NCI-H1048 (cell line): Measurements from ENCODE around the gene MIB1.

Source experiments
- DNase-seq: peaks from one replicate; lab custom pipeline; 2025; lab: John Stamatoyannopoulos, UW

MIB1 gene

DNA sequence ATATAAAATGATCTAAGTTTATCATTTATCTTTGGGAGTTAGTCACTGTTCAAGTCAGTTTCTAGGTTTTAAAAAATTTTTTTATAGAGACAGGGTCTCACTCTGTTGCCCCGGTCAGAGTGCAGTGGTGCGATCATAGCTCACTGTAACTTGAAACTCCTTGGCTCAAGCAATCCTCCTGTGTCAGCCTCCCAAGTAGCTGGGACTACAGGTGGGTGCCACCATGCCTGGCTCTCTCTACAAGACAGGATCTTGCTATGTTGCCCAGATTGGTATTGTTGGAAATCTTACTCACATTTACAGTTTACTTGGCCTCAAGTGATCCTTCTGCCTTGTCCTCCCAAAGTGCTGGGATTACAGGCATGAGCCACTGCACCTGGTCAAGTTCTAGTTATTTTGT lies 74.5 kb downstream of the MIB1 start:
- no peak for DNase-seq

DNA sequence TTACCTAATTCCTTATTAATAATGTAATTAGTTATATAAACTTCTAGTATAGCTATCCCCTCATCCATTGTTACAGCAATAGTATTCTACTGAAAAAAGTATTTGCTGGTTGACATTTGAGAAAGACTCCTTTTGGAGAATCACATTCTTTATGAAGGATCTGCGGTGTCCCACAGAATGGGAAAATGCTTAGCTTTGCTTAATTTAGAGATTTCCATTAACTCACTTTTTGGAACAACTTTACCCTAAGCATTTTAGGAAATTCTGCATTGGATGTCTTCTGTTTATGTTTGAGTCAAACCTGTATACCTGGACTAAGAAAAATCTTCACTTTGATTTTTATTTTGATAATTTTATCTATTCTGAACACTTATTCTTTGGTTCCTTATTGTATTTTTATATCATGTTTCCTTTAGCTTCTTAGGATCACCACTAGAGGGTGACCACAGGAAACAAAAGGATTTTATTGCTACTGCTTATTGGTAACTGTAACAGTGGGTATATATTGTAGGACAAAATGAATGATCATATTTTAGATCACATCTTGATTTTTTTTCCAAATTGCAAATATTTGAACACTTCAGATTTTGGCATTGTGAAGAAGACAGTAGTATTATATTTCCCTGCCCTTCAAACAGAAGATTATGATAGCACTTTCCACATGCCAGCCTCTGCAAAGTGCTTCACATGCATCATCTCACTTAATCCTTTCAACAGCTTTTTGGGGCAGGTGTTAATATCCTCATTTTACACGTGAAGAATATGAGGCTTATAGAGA lies 79.6 kb downstream of the MIB1 start:
- DNase-seq, result no peak

DNA sequence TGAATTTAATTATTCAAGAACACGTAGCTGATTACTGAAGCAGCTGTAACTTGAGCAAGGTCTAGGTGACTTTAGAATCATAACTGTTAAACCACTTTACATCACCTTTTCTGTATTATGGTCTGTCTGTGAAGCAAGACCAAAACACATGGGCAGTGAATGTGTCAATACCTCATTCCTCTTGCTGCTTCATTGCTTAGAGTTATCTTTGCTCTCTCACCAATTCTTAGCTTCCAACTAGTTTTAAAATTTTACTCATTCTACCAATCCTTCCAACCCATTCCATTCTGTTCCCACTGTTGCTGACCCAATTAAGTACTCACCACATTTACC lies 80.2 kb downstream of the MIB1 start:
- DNase-seq, result no peak

DNA sequence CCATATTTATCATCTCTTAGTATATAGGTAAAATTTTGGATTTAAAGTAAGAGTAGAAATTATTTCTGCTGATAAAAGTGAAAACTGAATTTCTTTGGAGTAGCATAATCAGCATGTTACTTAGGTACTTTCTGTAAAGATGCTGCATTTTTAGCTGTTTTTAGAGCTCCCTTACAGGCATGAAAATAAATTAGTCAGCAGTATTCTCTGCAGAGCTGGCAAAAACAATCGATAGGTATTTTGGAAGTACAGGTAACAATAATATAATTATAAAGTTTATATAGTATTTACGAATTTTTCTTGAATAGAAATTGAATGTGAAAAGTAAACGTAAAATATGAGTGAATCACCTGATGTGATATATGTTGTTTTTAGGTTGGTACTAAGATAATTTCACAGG lies 83.3 kb downstream of the MIB1 start:
- DNase-seq, result no peak

DNA sequence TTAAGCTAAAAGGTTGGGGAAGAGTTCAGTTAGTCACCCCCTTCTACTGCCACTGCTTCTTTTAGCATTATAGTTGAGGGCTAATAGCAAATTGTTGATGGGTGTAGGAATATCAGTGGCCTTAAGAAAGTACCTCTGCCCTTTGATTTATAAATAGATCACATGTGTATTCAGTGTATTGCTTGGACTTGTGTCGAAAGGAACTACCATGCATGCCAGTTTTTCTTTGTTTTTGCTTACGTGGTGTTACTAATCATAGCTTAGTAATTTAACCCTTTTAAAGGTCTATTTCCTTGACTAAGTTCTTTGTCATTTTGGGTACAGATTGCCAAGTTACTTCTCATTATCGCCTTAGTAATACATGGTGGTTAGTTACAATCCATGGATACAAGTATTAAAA lies 85.6 kb downstream of the MIB1 start:
- no peak for DNase-seq

DNA sequence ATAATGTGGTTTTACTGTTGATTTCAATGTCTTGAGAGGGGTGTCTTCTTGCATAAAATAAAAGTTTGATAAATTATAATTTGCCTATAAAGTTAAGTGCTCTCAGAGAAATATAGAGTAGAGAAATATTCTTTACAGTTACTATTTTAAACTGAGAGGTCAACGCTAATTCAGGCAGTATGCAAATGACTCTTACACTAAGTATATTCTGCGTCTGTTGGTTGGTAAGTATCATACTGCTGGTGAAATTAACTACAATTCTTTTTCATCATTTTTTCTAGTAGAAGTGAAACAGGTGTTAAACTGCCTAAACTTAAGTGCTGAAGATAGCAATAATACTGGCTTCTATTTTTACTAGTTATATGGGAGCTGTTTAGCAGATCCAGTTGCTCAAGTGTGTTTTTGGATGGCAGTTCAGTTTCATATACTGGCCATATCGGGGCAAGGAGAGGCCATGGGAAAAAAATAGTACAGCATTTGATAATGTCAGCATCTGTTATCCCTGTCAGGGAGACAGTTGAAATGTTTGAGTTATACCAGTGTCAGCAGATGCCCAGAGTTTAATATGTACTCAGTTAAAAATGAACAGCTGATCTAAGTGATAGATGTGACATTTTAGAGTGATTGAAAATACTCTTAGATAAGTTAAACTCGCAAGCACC lies 86.2 kb downstream of the MIB1 start:
- no peak for DNase-seq

DNA sequence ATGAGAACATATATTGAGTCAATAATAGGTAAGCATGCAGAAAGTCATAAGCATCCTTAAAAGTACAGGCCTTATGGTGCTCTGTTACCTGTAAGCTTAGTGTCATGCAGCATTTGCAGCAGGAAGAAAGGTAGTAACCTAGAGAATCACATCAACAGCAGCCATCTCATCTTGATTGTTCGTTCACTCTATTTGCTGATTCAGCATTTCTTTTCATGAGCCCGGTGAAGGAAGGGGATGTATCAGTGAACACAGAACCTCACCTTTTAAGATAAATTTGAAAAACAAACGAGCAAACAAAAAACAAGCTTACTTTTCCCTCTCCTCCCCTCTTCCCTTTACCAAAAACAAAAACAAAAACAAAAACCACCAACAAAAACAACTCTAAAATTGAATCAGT lies 89.9 kb downstream of the MIB1 start:
- DNase-seq, result no peak

DNA sequence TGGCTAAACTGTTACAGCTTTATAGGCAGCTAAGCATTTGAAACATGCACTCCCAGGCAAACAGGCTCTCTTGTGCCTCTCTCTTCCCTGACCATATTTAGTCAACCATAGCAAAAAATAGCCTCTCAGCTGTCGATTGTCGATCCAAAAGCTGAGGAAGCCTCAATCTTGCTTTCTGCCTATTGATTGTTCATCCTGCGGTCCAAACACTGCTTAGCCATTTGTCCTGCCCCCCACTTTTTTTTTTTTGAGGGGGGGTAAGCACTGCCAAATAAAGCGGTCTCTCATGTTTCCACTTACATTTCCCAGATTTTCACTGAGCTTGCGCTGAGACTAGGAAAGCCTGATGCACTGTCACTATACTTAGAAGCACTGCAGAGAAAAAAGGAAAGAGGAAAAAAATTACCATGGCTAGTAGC lies 90.8 kb downstream of the MIB1 start:
- DNase-seq, result no peak

DNA sequence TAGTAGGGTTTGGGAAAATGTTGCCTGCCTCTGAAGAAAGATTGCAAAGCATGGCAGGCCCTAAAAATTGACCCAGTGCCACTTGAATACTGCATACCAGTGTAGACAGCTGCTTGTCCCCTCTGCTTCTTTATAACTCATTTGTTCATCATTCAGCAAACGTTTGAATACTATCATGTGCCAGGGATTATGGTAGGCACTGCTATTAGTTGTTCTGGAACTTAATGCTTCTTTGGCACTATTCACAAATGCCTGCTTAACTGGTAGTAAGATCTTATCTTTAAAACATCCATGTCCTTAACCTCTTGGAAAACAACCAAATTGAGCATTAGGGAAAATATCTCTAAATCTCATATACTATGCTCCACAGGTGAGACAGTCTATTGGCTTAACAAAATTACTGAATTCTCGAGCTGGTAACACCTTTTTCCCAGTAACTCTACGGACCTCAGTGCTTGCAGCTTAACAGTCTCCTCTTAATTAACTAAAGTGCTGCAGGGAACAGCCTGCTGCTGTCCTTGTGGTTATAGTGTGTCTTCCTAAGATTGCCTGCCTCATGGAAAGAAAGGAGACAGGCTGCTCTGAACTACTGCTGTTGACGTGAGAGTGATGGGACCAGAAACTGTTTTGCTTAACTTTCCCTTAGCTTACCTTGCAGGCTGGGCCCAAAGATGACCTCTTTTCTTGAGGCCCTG lies 93.2 kb downstream of the MIB1 start:
- no peak for DNase-seq

DNA sequence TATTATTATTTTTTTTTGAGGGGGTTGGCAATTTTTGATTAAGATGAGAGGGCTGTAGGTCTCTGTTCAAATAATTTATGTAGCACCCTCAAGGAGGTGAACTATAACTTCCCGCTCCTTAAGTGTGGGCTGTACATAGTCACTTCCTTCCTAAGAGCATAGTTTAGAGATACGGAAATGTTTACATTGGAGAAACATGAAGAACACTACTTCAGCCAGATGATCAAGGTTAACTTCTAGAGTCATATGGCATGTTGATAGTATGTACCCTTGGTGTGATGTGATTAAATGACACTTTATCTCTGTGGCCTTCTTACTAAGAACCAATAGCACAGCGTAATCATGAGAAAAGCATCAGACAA lies 93.7 kb downstream of the MIB1 start:
- no peak for DNase-seq

DNA sequence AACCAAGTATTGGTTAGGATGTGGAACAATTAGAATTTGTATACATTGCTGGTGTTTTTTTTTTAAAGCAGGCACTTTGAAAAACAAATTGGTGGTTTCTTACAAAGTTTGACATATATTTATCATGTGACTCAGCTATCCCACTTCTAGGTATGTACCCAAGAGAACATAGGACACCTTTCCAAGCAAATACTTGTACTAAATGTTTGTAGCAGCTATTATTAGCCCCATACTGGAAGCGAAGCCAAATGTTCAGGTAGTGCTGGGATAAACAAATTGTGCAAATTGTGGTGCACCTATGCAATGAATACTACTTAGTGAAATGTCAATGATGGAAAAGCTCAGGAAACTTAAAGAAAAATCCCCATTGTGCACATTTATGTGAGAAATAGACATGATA lies 101.0 kb downstream of the MIB1 start:
- no peak for DNase-seq

DNA sequence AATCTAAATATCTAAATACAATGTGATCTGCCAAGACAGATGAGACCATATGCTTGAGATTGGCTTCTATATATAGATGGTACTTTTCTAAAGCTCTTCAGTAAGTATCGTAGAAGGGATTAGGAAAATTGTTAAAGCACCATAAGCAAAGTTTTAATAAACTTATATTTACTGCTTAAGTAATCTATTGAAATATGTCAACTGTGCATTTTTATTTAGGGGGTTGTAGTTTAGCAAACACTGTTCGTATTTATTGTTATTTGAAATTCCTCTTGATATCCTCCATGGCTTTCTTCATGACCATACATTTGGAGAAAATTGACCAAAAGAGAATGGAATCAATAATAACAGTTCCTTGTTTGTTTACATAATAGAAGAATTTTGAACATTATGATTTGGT lies 102.7 kb downstream of the MIB1 start:
- DNase-seq, result no peak

DNA sequence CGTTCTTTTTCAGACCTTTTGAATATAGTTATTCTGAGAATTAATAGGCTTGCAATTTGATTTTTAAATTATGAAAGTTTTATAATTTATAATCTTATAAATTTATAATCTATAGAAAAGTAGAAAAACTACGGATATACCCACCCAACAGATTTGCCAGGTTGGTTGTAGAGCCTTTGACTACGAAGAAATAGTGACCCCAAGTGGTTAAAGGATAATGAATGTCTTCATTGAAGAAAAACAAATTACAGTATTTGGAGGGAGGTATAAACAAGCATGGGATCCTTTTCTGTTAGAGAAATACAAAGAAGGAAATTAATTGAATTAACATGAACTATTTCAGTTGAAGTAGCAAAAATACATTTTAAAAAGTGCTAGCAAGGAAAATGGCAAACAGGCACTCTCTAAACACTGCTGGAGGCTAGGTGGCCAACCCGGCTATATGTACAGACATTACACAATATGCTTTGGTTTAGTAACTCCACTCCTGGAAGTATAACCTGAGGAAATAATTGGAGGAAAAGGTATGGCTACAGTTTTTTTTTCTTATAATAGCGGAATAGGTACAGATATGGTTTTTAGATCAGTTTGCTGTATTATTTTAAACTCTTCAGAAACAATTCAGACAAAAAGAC lies 110.9 kb downstream of the MIB1 start:
- DNase-seq, result no peak

DNA sequence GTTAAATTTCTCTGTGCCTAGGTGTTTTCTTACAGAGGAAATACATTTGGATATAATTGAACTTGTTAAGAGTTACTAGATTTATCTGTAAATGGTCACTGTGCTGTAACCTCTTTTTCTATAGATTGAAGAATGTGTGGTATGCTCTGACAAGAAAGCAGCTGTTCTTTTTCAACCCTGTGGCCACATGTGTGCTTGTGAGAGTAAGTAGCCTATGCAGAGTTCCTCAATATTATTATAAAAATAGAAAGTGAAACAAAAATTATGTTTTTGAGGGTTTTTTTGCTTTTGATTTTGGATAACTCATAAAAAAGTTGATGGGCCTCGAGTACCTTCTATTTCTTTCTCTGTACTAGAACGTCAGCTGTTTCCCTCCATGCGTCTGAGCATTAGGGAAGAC lies 112.4 kb downstream of the MIB1 start:
- no peak for DNase-seq

DNA sequence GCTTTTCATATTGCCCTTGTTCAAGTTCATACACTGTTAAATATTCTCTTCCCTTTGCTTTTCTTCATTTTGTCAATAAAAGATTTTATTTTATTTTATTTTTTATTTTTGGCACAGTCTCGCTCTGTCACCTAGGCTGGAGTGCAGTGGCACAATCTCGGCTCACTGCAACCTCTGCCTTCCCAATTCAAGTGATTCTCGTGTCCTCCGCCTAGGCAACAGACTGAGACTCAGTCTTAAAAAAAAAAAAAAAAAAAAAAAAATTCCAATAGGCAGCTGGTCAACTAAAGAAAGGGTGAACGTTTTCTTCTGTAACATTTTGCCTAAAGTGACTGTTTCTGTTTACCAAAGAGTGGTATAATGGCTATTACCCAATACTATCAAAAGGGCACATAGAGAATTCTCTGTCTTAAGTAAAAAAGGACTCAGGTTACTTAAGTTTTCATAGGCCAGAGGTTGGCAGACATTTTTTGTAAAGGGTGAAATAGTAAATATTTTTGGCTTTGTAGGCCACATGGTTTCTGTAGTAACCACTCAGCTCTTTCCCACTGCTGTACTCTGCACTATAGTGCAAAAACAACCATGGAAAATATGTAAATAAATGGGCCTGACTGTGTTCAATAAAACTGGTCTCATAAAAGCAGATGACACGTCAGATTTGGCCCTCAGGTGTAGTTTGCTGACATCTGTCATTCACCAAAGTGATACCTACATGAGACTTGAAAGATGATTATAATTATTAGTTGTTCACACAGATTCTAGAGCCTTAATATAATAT lies 113.4 kb downstream of the MIB1 start:
- DNase-seq, result no peak

DNA sequence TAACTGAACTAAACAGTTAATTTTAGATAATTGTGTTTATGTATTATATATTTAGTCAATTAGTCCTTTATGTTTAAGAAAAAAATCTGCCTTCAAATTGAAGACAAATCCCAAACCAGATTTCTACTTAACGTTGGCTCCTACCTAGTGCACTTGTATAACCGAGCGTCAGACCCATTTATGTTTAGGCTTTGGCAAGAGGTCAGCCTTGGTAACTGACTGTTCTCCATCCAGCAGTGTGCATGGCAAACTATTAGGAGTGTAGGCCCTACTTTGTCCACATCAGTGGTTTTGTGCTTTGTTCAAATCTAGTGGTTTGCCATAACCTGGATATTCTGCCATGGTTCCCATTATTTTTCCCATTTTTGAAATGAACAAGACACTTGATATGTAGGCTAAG lies 114.8 kb downstream of the MIB1 start:
- DNase-seq, result no peak

DNA sequence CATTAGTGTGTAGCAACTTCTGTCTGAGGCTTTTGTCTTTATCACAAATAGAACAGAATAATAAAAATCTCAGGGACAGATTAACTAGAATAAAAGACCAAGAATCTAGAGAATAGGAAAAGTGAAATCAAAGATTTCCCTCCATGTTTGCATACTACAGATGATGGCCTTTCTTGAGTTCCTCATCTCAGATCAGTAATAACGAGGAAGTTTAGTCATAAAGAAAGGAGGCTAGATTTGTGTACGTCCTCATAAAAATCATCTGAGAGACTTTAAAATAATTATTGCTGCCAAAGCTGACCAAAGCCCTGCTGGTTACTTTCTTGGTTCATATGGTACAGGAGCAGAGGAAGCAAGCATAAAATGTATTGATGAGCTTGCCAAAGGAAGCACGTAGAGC lies 117.3 kb downstream of the MIB1 start:
- DNase-seq, result no peak

DNA sequence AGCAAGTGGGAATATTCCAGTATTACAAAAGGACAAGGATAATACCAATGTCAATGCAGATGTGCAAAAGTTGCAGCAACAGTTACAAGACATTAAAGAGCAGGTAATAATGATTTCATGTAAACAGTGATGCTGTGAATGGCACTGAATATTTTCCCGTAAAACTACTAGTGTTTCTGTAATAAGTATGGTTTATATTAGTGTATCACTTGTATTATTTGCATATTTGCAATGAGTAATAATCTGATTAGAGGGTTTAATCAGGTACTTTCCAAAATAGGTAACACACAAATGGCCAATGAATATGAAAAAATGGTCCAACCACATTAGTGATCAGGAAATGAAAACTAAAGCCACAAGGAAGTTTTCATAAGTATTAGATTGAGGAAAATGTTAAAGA lies 118.0 kb downstream of the MIB1 start:
- DNase-seq, result no peak

DNA sequence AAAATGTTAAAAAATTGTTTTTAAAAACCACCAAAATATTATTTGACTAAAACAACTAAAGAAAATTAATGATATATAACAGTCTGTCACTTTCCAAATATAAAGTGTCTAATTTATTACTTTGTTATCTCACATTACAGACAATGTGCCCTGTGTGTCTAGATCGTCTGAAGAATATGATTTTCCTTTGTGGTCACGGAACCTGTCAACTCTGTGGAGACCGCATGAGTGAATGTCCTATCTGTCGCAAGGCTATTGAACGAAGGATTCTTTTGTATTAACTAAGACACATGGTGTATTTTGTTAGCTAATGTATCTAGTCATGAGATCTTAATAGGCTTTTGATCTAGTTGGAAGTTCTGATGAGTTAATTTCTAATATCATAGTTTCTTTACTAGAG lies 123.8 kb downstream of the MIB1 start:
- DNase-seq, result no peak

DNA sequence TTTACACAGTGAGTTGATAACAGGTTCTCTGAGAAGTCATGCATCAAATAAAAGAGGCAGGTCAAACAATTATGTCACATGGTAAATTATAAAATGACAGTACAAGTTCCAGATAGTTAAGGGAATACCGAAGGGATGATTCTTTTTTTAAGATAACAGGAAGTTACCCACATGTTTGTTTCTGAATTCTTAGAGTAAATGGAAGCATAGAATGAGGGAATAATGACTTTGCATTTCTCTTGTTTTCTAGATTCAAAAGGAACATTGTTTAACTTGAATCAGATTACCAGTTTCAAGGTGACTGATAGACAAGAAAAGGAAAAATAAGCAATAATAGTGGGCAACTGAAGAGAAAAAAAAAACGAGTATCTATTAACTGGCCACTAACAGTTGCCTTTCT lies 124.5 kb downstream of the MIB1 start:
- DNase-seq, result no peak

DNA sequence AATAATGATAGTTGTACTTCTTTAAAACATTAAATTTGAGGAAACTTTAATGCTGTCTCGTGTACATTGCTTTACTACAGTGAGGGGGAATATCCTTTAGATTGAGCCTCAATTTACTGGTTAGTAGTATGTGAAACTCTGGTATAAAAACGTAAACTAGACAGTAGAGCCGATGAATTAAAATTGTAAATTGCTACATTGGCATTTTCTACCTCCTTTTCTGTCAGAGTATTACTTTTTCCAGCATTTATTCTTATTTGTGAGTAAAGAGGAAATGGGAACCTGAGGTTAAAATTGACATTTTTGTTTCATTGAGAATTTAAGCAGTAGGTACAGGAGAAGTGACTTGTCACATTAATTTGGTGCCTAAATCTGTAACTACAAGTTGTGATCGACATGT lies 128.2 kb downstream of the MIB1 start:
- no peak for DNase-seq

DNA sequence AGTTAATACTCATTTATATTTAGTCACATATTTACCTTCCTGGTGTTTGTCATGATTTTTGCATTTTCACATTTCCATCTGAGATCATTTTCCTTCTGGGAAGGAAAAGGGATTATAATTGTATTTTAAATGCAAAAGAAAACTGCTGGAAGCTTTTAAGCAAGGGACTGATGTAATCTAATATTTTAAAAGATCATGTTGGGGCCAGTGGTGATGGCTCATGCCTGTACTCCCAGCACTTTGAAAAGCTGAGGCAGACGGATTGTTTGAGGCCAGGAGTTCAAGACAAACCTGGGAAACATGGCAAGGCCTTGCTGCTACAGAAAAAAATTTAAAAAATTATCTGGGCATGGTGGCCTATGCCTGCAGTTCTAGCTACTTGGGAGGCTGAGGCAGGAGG lies 149.0 kb downstream of the MIB1 start:
- DNase-seq, result no peak
